SK-N-SH (cell line): ENCODE data around the gene SH3GL2. TPM values are rescaled to one million over a fixed set of nuclear protein-coding genes. Genes with fewer than 3 reads are reported as not detected.

Experiments used
- CTCF ChIA-PET: fragments of 300-600, 350-600 bp; formaldehyde crosslinking; extraction: SDS; loops from one replicate; lab custom pipeline; 2021; lab: Yijun Ruan, JAX
- POLR2A ChIA-PET: fragments of 350-600 bp; sonication (Branson Sonifier 250); formaldehyde crosslinking; extraction: SDS; loops from one replicate; lab custom pipeline; 2020; ENCODE audit warnings: antibody characterized with exemption, inconsistent platforms; lab: Yijun Ruan, JAX
- DNase-seq: peaks from one replicate; pipeline ENCODE4 v3.0.0; 2012
- H2AFZ ChIP-seq: fragments of 200-600 bp; sonication (generic); 2 replicates; pipeline ENCODE4 v1.8.1; 2016; ENCODE audit warnings: antibody characterized with exemption, mild to moderate bottlenecking, low read depth
- H3F3A ChIP-seq: fragments of 200-600 bp; sonication (generic); replicated peaks from 2 replicates; pipeline ENCODE3; 2016; ENCODE audit warnings: antibody characterized with exemption, mild to moderate bottlenecking; ENCODE audit not compliant: insufficient read depth
- H3K27ac ChIP-seq, 2 experiments: fragments of 200-500 bp in 1 of 2; fragments of 200-600 bp in 1 of 2; sonication (Bioruptor generic) in 1 of 2; sonication (generic), shearing (Covaris generic) in 1 of 2; 2 replicates each; pipeline versions ENCODE4 v1.5.1 to v1.6.1; 2014 to 2016; ENCODE audit warnings: low read depth in 2 of 2, inconsistent platforms in 1 of 2, low read length in 1 of 2, mild to moderate bottlenecking in 1 of 2, mixed read lengths in 1 of 2
- H3K27me3 ChIP-seq: fragments of 200-600 bp; sonication (generic), shearing (Covaris generic); 2 replicates; pipeline ENCODE4 v1.6.1; 2016; ENCODE audit warnings: mixed run types; ENCODE audit not compliant: insufficient read depth
- H3K36me3 ChIP-seq, 2 experiments: fragments of 200-500 bp in 1 of 2; fragments of 200-600 bp in 1 of 2; sonication (Bioruptor generic) in 1 of 2; sonication (generic) in 1 of 2; replicated peaks in 1 of 2; 2 replicates each; pipeline versions ENCODE3 to v1.5.1; 2014 to 2016; ENCODE audit warnings: low read length in 1 of 2, mild to moderate bottlenecking in 1 of 2; ENCODE audit not compliant: insufficient read depth in 2 of 2, control insufficient read depth in 1 of 2
- H3K4me1 ChIP-seq, 2 experiments: fragments of 200-500 bp in 1 of 2; fragments of 200-600 bp in 1 of 2; sonication (Bioruptor generic) in 1 of 2; sonication (generic), shearing (Covaris generic) in 1 of 2; 2 replicates each; pipeline versions ENCODE4 v1.5.1 to v1.6.1; 2014 to 2016; ENCODE audit warnings: low read depth in 1 of 2, low read length in 1 of 2, mixed run types in 1 of 2; ENCODE audit not compliant: insufficient read depth in 2 of 2, control insufficient read depth in 1 of 2
- H3K4me2 ChIP-seq: fragments of 200-600 bp; sonication (generic), shearing (Covaris generic); 2 replicates; pipeline ENCODE4 v1.6.1; 2017; ENCODE audit warnings: mixed run types
- H3K4me3 ChIP-seq, 2 experiments: fragments of 200-500 bp in 1 of 2; fragments of 200-600 bp in 1 of 2; sonication (Bioruptor generic) in 1 of 2; sonication (generic), shearing (Covaris generic) in 1 of 2; 2 replicates each; pipeline versions ENCODE4 v1.5.1 to v1.8.1; 2014 to 2016; ENCODE audit warnings: low read depth in 2 of 2, inconsistent platforms in 1 of 2, low read length in 1 of 2, mild to moderate bottlenecking in 1 of 2, mixed read lengths in 1 of 2, moderate library complexity in 1 of 2
- H3K79me2 ChIP-seq: fragments of 200-600 bp; sonication (generic); 2 replicates; pipeline ENCODE4 v1.8.1; 2017; ENCODE audit warnings: mild to moderate bottlenecking; ENCODE audit not compliant: insufficient read depth
- H3K9ac ChIP-seq: fragments of 200-600 bp; sonication (generic); 2 replicates; pipeline ENCODE4 v1.6.1; 2017; ENCODE audit warnings: mixed run types
- H3K9me2 ChIP-seq: fragments of 200-600 bp; sonication (generic); 2 replicates; pipeline ENCODE4 v1.6.1; 2017; ENCODE audit warnings: mixed run types
- H3K9me3 ChIP-seq: fragments of 200-600 bp; sonication (generic); 2 replicates; pipeline ENCODE4 v1.6.1; 2017; ENCODE audit warnings: mixed run types, mild to moderate bottlenecking, moderate library complexity
- H4K20me1 ChIP-seq: fragments of 200-600 bp; sonication (generic); 2 replicates; pipeline ENCODE4 v1.6.1; 2017; ENCODE audit warnings: mild to moderate bottlenecking, mixed run types; ENCODE audit not compliant: insufficient read depth
- CHD2 ChIP-seq: fragments of 150-350 bp; IDR thresholded peaks from 2 replicates; pipeline ENCODE4 v1.6.1; 2018; ENCODE audit warnings: low read length; ENCODE audit not compliant: partially characterized antibody
- ELF1 ChIP-seq: IDR thresholded peaks from 2 replicates; pipeline ENCODE4 v1.4.0; 2012
- EZH2phosphoT487 ChIP-seq: fragments of 200-600 bp; sonication (generic); IDR thresholded peaks from 2 replicates; pipeline ENCODE4 v1.6.1; 2017; ENCODE audit warnings: low read depth, mixed run types, mild to moderate bottlenecking, antibody characterized with exemption, moderate library complexity, borderline replicate concordance
- FOSL2 ChIP-seq: IDR thresholded peaks from 2 replicates; pipeline ENCODE4 v1.4.0; 2012; ENCODE audit warnings: low read depth, mild to moderate bottlenecking, moderate library complexity, borderline replicate concordance
- FOXJ3 ChIP-seq: sonication (generic); formaldehyde crosslinking; IDR thresholded peaks from 2 replicates; pipeline ENCODE4 v1.5.1; 2020; ENCODE audit warnings: mild to moderate bottlenecking, missing genetic modification reagents
- MAX ChIP-seq: IDR thresholded peaks from 2 replicates; pipeline ENCODE4 v1.4.0; 2012; ENCODE audit warnings: low read depth
- MEF2A ChIP-seq: IDR thresholded peaks from 2 replicates; pipeline ENCODE4 v1.4.0; 2012; ENCODE audit warnings: low read depth, borderline replicate concordance
- MXI1 ChIP-seq: IDR thresholded peaks from 2 replicates; pipeline ENCODE4 v1.6.1; 2012; ENCODE audit warnings: mild to moderate bottlenecking, low read depth, low read length, improper control_type of control experiment
- NFIC ChIP-seq: IDR thresholded peaks from 2 replicates; pipeline ENCODE4 v1.4.0; 2012; ENCODE audit warnings: borderline replicate concordance
- REST ChIP-seq: IDR thresholded peaks from 2 replicates; pipeline ENCODE4 v1.6.1; 2012; ENCODE audit warnings: mild to moderate bottlenecking, low read depth, low read length, moderate library complexity
- RFX5 ChIP-seq: IDR thresholded peaks from 2 replicates; pipeline ENCODE4 v1.6.1; 2012; ENCODE audit warnings: mild to moderate bottlenecking, improper control_type of control experiment, low read length
- SIN3A ChIP-seq: IDR thresholded peaks from 2 replicates; pipeline ENCODE4 v1.6.1; 2012; ENCODE audit warnings: low read depth, mild to moderate bottlenecking, low read length, moderate library complexity, borderline replicate concordance
- SMC3 ChIP-seq: IDR thresholded peaks from 2 replicates; pipeline ENCODE4 v1.6.1; 2012; ENCODE audit warnings: low read depth, low read length, improper control_type of control experiment
- TCF12 ChIP-seq: IDR thresholded peaks from 2 replicates; pipeline ENCODE4 v1.4.0; 2012
- TEAD4 ChIP-seq: IDR thresholded peaks from 2 replicates; pipeline ENCODE4 v1.4.0; 2012; ENCODE audit warnings: mild to moderate bottlenecking, borderline replicate concordance; ENCODE audit not compliant: insufficient read depth
- YY1 ChIP-seq: IDR thresholded peaks from 2 replicates; pipeline ENCODE4 v1.4.0; 2012; ENCODE audit warnings: low read depth, mild to moderate bottlenecking
- WGBS: methylation state at CpG from one replicate; pipeline ENCODE4 v1.1.6; 2017; ENCODE audit warnings: low lambda C conversion rate; 5-methylcytosine and 5-hydroxymethylcytosine counted together
- polyA plus RNA-seq, 3 experiments: library from polyadenylated mRNA; depleted of rRNA; stranded (reverse); fragments of >200 nt; gene quantifications; 2 replicates each; pipeline ENCODE4 v1.2.3, GENCODE V29; 2012
- TF ChIP-seq, protein P1 (sequence below): IDR thresholded peaks from 2 replicates; pipeline ENCODE4 v1.4.0; 2012; ENCODE audit warnings: low read depth, borderline replicate concordance

Gene SH3GL2
- polyA plus RNA-seq, 1 of the 3 experiments (the other 2 are of a cell fraction), result 0.05 TPM

DNA sequence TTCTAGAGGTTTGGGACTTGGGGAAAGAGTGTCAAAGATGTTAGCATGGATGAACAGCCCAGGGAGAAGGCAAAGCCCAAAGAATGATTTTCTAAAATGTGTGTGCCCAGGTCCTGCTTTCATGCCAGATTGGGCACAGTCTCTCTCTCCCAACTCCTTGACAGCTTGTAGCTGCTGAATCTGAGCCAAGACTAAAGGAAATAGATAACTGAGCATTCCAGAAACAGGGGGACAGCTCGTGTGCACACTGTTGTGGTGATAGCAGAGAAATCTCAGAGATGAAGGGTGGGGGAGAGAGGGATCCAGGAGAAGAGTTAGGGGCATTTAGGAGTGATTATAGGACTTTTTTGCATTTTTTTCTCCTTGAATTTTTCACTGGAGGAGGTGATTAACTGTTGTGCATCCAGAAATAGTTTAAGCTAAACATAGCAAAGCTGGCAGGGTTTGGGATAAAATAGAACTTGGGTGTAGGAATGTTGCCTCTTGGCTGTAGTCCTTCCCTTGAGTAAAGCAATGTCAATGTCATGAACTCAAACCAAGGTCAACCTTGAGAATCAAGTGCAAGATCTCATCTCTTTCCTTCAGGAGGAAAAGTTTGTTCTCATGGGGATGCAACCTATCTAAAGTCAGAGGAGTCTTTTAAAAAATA, 245.9 kb downstream of the SH3GL2 start:
- no peaks in the 10 kb centered on the region for H4K20me1 ChIP-seq
- no peaks in the 10 kb centered on the region for H3K36me3 ChIP-seq
- H3F3A ChIP-seq, result peaks cover 9% of the 10 kb centered on the region
- no peak overlapping the region for H3K9ac ChIP-seq
- no peak overlapping the region for H2AFZ ChIP-seq
- no peaks in the 10 kb centered on the region for H3K79me2 ChIP-seq
- ChIA-PET CTCF (interaction anchor here (1.5 to 1.6 kb wide), 2 partner anchors 13 to 389 kb away, joined by 3 to 7 read pairs; no protein-coding TSS in a partner anchor), POLR2A (no interaction called here)
- H3K9me2 ChIP-seq, result no peaks in the 10 kb centered on the region
- H3K27ac ChIP-seq, result peak overlapping the region in 1 of 2 experiments; percentile 37; a peak in 1 of 4 replicates
- 0% methylated on average over 1 of the region's 1 CpG for WGBS
- no peaks in the 10 kb centered on the region for H3K4me1 ChIP-seq
- no peak for DNase-seq
- H3K4me2 ChIP-seq, result peak overlapping the region; percentile 56
- no peaks in the 10 kb centered on the region for H3K27me3 ChIP-seq
- TF ChIP-seq YY1 (no peak), CHD2 (no peak)
- H3K4me3 ChIP-seq, result no peak overlapping the region
- no peaks in the 10 kb centered on the region for H3K9me3 ChIP-seq

- CTCF ChIA-PET, result interaction anchor here (1.5 kb wide), 1 partner anchor 388 kb away, joined by 3 read pairs; no protein-coding TSS in a partner anchor
Observed at GRCh38 chr9:17825265-17825659, 246.4 kb downstream of the SH3GL2 start.

GRCh38 chr9:17829064-17829463, 250.2 kb downstream of the SH3GL2 start:
- Histone ChIP-seq H4K20me1 (no peaks in the 10 kb centered on the region), H3K9me2 (no peaks in the 10 kb centered on the region), H3K79me2 (no peaks in the 10 kb centered on the region), H3K36me3 (no peaks in the 10 kb centered on the region), H3F3A (peaks cover 5% of the 10 kb centered on the region), H3K4me3 (no peak overlapping the region), H3K9me3 (no peaks in the 10 kb centered on the region), H3K4me1 (no peaks in the 10 kb centered on the region), H3K27ac (no peak overlapping the region), H3K27me3 (no peaks in the 10 kb centered on the region), H2AFZ (no peak overlapping the region), H3K9ac (no peak overlapping the region), H3K4me2 (no peak overlapping the region)
- CTCF ChIA-PET, result interaction anchor here (1.0 to 1.1 kb wide), 2 partner anchors 18 kb away, joined by 3 to 4 read pairs; no protein-coding TSS in a partner anchor
- POLR2A ChIA-PET, result no interaction called here
- no peak for DNase-seq
- TF ChIP-seq ELF1, result no peak
- no peak for TF ChIP-seq MXI1
- TF ChIP-seq SIN3A, result no peak
- TF ChIP-seq, protein P1, sequence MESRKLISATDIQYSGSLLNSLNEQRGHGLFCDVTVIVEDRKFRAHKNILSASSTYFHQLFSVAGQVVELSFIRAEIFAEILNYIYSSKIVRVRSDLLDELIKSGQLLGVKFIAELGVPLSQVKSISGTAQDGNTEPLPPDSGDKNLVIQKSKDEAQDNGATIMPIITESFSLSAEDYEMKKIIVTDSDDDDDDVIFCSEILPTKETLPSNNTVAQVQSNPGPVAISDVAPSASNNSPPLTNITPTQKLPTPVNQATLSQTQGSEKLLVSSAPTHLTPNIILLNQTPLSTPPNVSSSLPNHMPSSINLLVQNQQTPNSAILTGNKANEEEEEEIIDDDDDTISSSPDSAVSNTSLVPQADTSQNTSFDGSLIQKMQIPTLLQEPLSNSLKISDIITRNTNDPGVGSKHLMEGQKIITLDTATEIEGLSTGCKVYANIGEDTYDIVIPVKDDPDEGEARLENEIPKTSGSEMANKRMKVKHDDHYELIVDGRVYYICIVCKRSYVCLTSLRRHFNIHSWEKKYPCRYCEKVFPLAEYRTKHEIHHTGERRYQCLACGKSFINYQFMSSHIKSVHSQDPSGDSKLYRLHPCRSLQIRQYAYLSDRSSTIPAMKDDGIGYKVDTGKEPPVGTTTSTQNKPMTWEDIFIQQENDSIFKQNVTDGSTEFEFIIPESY, result no peak
- TF ChIP-seq REST, result no peak
- TF ChIP-seq RFX5, result no peak
- TF ChIP-seq FOXJ3 (CRISPR knock-in tag), result no peak
- no peak for TF ChIP-seq TEAD4
- no peak for TF ChIP-seq MAX
- no peak for TF ChIP-seq EZH2phosphoT487
- no peak for TF ChIP-seq NFIC
- no peak for TF ChIP-seq SMC3

More at GRCh38 chr9:17825265-17825659, 246.4 kb downstream of the SH3GL2 start:
- no peak for TF ChIP-seq MEF2A
- no peak for TF ChIP-seq FOSL2
- TF ChIP-seq EZH2phosphoT487, result no peak
- TF ChIP-seq TCF12, result no peak
- TF ChIP-seq SIN3A, result no peak
- no peak for TF ChIP-seq RFX5
- Histone ChIP-seq H3K9me2 (no peaks in the 10 kb centered on the region), H3K9me3 (no peaks in the 10 kb centered on the region), H3K4me2 (0 out of 2 replicates have a peak overlapping the region, but pooled peaks have one; percentile 56), H4K20me1 (no peaks in the 10 kb centered on the region), H2AFZ (no peak overlapping the region), H3K27ac (peak overlapping the region in 1 of 2 experiments; percentile 37; a peak in 1 of 4 replicates), H3K4me1 (no peaks in the 10 kb centered on the region), H3K79me2 (no peaks in the 10 kb centered on the region), H3K4me3 (no peak overlapping the region), H3K27me3 (no peaks in the 10 kb centered on the region), H3F3A (peaks cover 5% of the 10 kb centered on the region), H3K36me3 (no peaks in the 10 kb centered on the region), H3K9ac (no peak overlapping the region)
- POLR2A ChIA-PET, result no interaction called here
- DNase-seq, result no peak
- WGBS, result 18% methylated on average over 1 of the region's 1 CpG
